Liver (tissue), 9 donors: ENCODE measurements around the gene AMOTL1. TPM values are rescaled to one million over a fixed set of nuclear protein-coding genes. Genes with fewer than 3 reads are reported as not detected.

ENCODE experiments used
- DNase-seq: peaks from one replicate; pipeline ENCODE4 v3.0.0-alpha.2; 2017; ENCODE audit warnings: low spot score
- H3K27ac ChIP-seq, 2 donors: one replicate each; pipeline ENCODE4 v1.7.0; 2013; ENCODE audit warnings: inconsistent platforms in 2 of 2, low read length in 2 of 2, control low read depth in 1 of 2, low read depth in 1 of 2, mild to moderate bottlenecking in 1 of 2
- H3K27me3 ChIP-seq, 4 donors: one replicate each; pipeline versions ENCODE4 v1.6.1 to v1.7.0; 2013; ENCODE audit warnings: low read length in 3 of 4, inconsistent platforms in 1 of 4, mild to moderate bottlenecking in 1 of 4, moderate library complexity in 1 of 4; ENCODE audit not compliant: control insufficient read depth in 4 of 4, insufficient read depth in 4 of 4
- H3K36me3 ChIP-seq, 4 donors: one replicate each; pipeline versions ENCODE4 v1.6.1 to v1.7.0; 2013; ENCODE audit warnings: low read length in 3 of 4, mild to moderate bottlenecking in 3 of 4, low read depth in 1 of 4, moderate library complexity in 1 of 4; ENCODE audit not compliant: control insufficient read depth in 4 of 4, insufficient read depth in 3 of 4
- H3K4me1 ChIP-seq, 4 donors: one replicate each; pipeline versions ENCODE4 v1.6.1 to v1.7.0; 2013; ENCODE audit warnings: low read length in 3 of 4, mild to moderate bottlenecking in 3 of 4, moderate library complexity in 1 of 4; ENCODE audit not compliant: control insufficient read depth in 4 of 4, insufficient read depth in 4 of 4
- H3K4me3 ChIP-seq, 3 donors: one replicate each; pipeline versions ENCODE4 v1.6.1 to v1.7.0; 2013; ENCODE audit warnings: low read length in 3 of 3, control low read depth in 1 of 3, low read depth in 1 of 3, mild to moderate bottlenecking in 1 of 3
- H3K9ac ChIP-seq, 2 donors: one replicate each; pipeline ENCODE4 v1.7.0; 2013; ENCODE audit warnings: low read length in 2 of 2, mild to moderate bottlenecking in 2 of 2, moderate library complexity in 2 of 2, control low read depth in 1 of 2, low read depth in 1 of 2
- H3K9me3 ChIP-seq, 4 donors: one replicate each; pipeline versions ENCODE4 v1.6.1 to v1.7.0; 2013; ENCODE audit warnings: low read length in 3 of 4; ENCODE audit not compliant: control insufficient read depth in 4 of 4
- ATF3 ChIP-seq: IDR thresholded peaks from 2 replicates; pipeline ENCODE4 v1.6.1; 2016; ENCODE audit warnings: antibody characterized with exemption
- CTCF ChIP-seq: fragments of 150-350 bp; IDR thresholded peaks from 2 replicates; pipeline ENCODE4 v1.5.1; 2017; ENCODE audit warnings: improper control_type of control experiment, low read depth, low read length; ENCODE audit not compliant: missing input control
- EGR1 ChIP-seq, 2 donors: IDR thresholded peaks; 2 replicates each; pipeline ENCODE4 v1.6.1; 2016 to 2018; ENCODE audit warnings: antibody characterized with exemption in 2 of 2, low read depth in 2 of 2
- FOXA1 ChIP-seq: IDR thresholded peaks from 2 replicates; pipeline ENCODE4 v1.6.1; 2016; ENCODE audit warnings: antibody characterized with exemption
- FOXA2 ChIP-seq: IDR thresholded peaks from 2 replicates; pipeline ENCODE4 v1.6.1; 2016; ENCODE audit warnings: antibody characterized with exemption
- GABPA ChIP-seq, 2 donors: IDR thresholded peaks in 1 of 2; conservative IDR thresholded peaks in 1 of 2; 2 replicates each; pipeline ENCODE4 v1.6.1; 2016; ENCODE audit warnings: antibody characterized with exemption in 2 of 2, mild to moderate bottlenecking in 1 of 2, moderate library complexity in 1 of 2
- HNF4A ChIP-seq, 2 donors: conservative IDR thresholded peaks; 2 replicates each; pipeline ENCODE4 v1.6.1; 2016; ENCODE audit warnings: antibody characterized with exemption in 2 of 2, mild to moderate bottlenecking in 2 of 2
- HNF4G ChIP-seq: IDR thresholded peaks from 2 replicates; pipeline ENCODE4 v1.6.1; 2016; ENCODE audit warnings: antibody characterized with exemption
- JUND ChIP-seq, 2 donors: IDR thresholded peaks; 2 replicates each; pipeline ENCODE4 v1.6.1; 2016; ENCODE audit warnings: antibody characterized with exemption in 2 of 2
- MAX ChIP-seq: IDR thresholded peaks from 2 replicates; pipeline ENCODE4 v1.6.1; 2016; ENCODE audit warnings: antibody characterized with exemption
- NR2F2 ChIP-seq: IDR thresholded peaks from 2 replicates; pipeline ENCODE4 v1.6.1; 2016; ENCODE audit warnings: antibody characterized with exemption
- RAD21 ChIP-seq, 2 donors: IDR thresholded peaks; 2 replicates each; pipeline ENCODE4 v1.6.1; 2016; ENCODE audit warnings: antibody characterized with exemption in 2 of 2, mild to moderate bottlenecking in 2 of 2
- REST ChIP-seq: IDR thresholded peaks from 2 replicates; pipeline ENCODE4 v1.6.1; 2016; ENCODE audit warnings: antibody characterized with exemption, mild to moderate bottlenecking
- RXRA ChIP-seq, 2 donors: IDR thresholded peaks; 2 replicates each; pipeline ENCODE4 v1.6.1; 2017 to 2018; ENCODE audit warnings: antibody characterized with exemption in 2 of 2, mild to moderate bottlenecking in 1 of 2
- SP1 ChIP-seq: IDR thresholded peaks from 2 replicates; pipeline ENCODE4 v1.6.1; 2018; ENCODE audit warnings: antibody characterized with exemption, mild to moderate bottlenecking
- TAF1 ChIP-seq: conservative IDR thresholded peaks from 2 replicates; pipeline ENCODE4 v1.6.1; 2016; ENCODE audit warnings: antibody characterized with exemption, mild to moderate bottlenecking
- YY1 ChIP-seq: IDR thresholded peaks from 2 replicates; pipeline ENCODE4 v1.6.1; 2016; ENCODE audit warnings: antibody characterized with exemption, mild to moderate bottlenecking
- ZBTB33 ChIP-seq: IDR thresholded peaks from 2 replicates; pipeline ENCODE4 v1.6.1; 2016; ENCODE audit warnings: antibody characterized with exemption
- whole genome bisulfite sequencing: extraction: QIAGEN DNeasy Blood & Tissue Kit; methylation state at CpG from one replicate; pipeline ENCODE4 v1.1.7; 2013; 5-methylcytosine and 5-hydroxymethylcytosine counted together
- polyA plus RNA-seq, 2 donors: library from polyadenylated mRNA; stranded (reverse) in 1 of 2; unstranded in 1 of 2; fragments of 200-250 nt in 1 of 2; fragments of >200 nt in 1 of 2; fragmentation: Nextera tagmentation in 1 of 2; extraction: Ambion mirVana in 1 of 2; gene quantifications; one replicate each; pipeline versions ENCODE4 v1.2.1 to v1.2.3, GENCODE V29; 2013 to 2015
- total RNA-seq, 2 donors: library from RNA; depleted of rRNA; stranded (reverse); fragments of >200 nt; gene quantifications; one replicate each; pipeline ENCODE4 v1.2.3, GENCODE V29; 2014
- donor health status: healthy.
- donor health status: healthy.
- donor health status: healthy.
- donor health status: healthy.
- donor health status: healthy.

The AMOTL1 gene
- total and polyA plus RNA-seq, 4 donors, result 2.2 to 29.5 (median 7.2) TPM

GRCh38 chr11:94762208-94762607 is 5.9 kb upstream of the AMOTL1 start:
- 64% methylated on average over 1 of the region's 1 CpG for WGBS
- H3K4me1 ChIP-seq, result peaks cover 4 to 8% (median 5%) of the 10 kb centered on the region in 4 donors
- DNase-seq, result no peak

GRCh38 chr11:94762995-94763394 is 5.2 kb upstream of the AMOTL1 start:
- Histone ChIP-seq H3K9me3 (no peaks in the 10 kb centered on the region), H3K27ac (peak overlapping the region in 1 of 2 donors; percentile 39), H3K4me1 (peaks cover 4 to 8% (median 5%) of the 10 kb centered on the region in 4 donors), H3K9ac (no peak overlapping the region), H3K36me3 (no peaks in the 10 kb centered on the region), H3K27me3 (no peaks in the 10 kb centered on the region), H3K4me3 (no peak overlapping the region)
- TF ChIP-seq ATF3 (no peak), RXRA (IDR thresholded peaks at IDR 0.05) (peak; percentile 35 to 79), YY1 (peak; percentile 56), MAX (peak; percentile 72), FOXA1 (no peak), GABPA (IDR thresholded peaks at IDR 0.05 in 1 of 2, conservative IDR thresholded peaks at IDR 0.05 in 1 of 2) (no peak), NR2F2 (no peak), TAF1 (no peak), HNF4G (no peak), HNF4A (conservative IDR thresholded peaks at IDR 0.05) (peak; percentile 59 to 62), RAD21 (IDR thresholded peaks at IDR 0.05) (peak; percentile 21 to 36), ZBTB33 (peak; percentile 23), EGR1 (IDR thresholded peaks at IDR 0.05; ENCODE audit: low read depth in 2 of 2) (no peak), JUND (IDR thresholded peaks at IDR 0.05) (peak; percentile 26 to 66), SP1 (no peak), FOXA2 (no peak), CTCF (no peak), REST (no peak)
- no peak for DNase-seq
- 34% methylated on average over 2 of the region's 2 CpGs for WGBS

More at GRCh38 chr11:94762208-94762607, 5.9 kb upstream of the AMOTL1 start:
- Histone ChIP-seq H3K27me3 (no peaks in the 10 kb centered on the region), H3K9ac (no peak overlapping the region), H3K9me3 (no peaks in the 10 kb centered on the region), H3K4me3 (no peak overlapping the region), H3K27ac (no peak overlapping the region), H3K36me3 (no peaks in the 10 kb centered on the region)
- TF ChIP-seq RAD21 (IDR thresholded peaks at IDR 0.05) (peak; percentile 32 to 61), ZBTB33 (no peak)
